GM13976 (cell line): Measurements from ENCODE around the gene KATNAL2.

Source experiments
- DNase-seq: peaks from one replicate; pipeline ENCODE4 v3.0.0; 2012; ENCODE audit warnings: low spot score
- CTCF ChIP-seq: IDR thresholded peaks from 2 replicates; pipeline ENCODE4 v1.5.1; 2012; ENCODE audit warnings: borderline replicate concordance, mild to moderate bottlenecking; ENCODE audit not compliant: insufficient read depth; ENCODE audit errors: extremely low read depth, missing control alignments, control extremely low read depth
- in situ Hi-C: fragments of 300-500 bp; cut with MboI; formaldehyde crosslinking; loops from one replicate; pipeline ENCODE4 v1.12.0; 2022; ENCODE audit warnings: low sequenced_read_pairs, mixed read lengths, inconsistent platforms; ENCODE audit not compliant: unreplicated experiment

Gene KATNAL2

GRCh38 chr18:47149457-47150028, 232.1 kb downstream of the KATNAL2 start:
- no peak for TF ChIP-seq CTCF
- no peak for DNase-seq
- in situ Hi-C loops = no loop called here

GRCh38 chr18:47150029-47150823, 232.8 kb downstream of the KATNAL2 start, which contains the start of gene HDHD2:
Gene HDHD2 (minus strand): TSS chr18:47150500. CDS start chr18:47136439, 14,061 bp downstream.
- in situ Hi-C loops = no loop called here

GRCh38 chr18:47150824-47151366, 233.5 kb downstream of the KATNAL2 start:
- in situ Hi-C loops = no loop called here
- no peak for DNase-seq

More at GRCh38 chr18:47150029-47150823, 232.8 kb downstream of the KATNAL2 start, which contains the start of gene HDHD2:
- peak; percentile 90 for DNase-seq
- no peak for TF ChIP-seq CTCF

GRCh38 chr18:47151439-47151838, 234.0 kb downstream of the KATNAL2 start:
- no peak for DNase-seq
- TF ChIP-seq CTCF = no peak
- in situ Hi-C loops = no loop called here

More at GRCh38 chr18:47150824-47151366, 233.5 kb downstream of the KATNAL2 start:
- no peak for TF ChIP-seq CTCF
